Stimulated activated CD4-positive, alpha-beta T cell treated with anti-CD3 and anti-CD28 coated beads, Interleukin-4, amount 100 ng/mL, for 1 hour (primary cell): Measurements from ENCODE around the gene NFE2L2.
"Not testable (repeated sequence)": the region's sequence is repeated elsewhere in the genome, so short reads cannot be mapped to it uniquely, and the experiment has no call there.

Source experiments
- DNase-seq: peaks from one replicate; pipeline ENCODE4 v3.0.0-alpha.2; 2020

NFE2L2 gene

DNA sequence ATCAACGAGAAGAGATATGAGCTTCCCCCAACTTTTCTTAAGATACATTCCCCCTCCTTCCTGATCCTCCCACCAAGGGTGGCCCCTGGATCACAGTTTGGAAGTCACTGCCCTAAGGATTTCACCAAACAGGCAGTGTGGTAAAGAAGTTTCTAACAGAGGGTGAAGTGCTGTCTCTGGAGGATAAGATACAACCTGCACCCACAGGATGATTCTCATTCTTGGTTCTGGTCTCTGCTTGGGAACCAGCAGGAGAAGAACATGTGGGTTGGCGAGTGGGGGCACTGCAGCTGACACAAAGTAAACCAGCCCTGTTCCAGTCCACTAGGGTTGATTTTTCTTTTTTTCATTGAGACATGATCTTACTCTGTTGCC lies 9.3 kb downstream of the NFE2L2 start:
- DNase-seq, result no peak

DNA sequence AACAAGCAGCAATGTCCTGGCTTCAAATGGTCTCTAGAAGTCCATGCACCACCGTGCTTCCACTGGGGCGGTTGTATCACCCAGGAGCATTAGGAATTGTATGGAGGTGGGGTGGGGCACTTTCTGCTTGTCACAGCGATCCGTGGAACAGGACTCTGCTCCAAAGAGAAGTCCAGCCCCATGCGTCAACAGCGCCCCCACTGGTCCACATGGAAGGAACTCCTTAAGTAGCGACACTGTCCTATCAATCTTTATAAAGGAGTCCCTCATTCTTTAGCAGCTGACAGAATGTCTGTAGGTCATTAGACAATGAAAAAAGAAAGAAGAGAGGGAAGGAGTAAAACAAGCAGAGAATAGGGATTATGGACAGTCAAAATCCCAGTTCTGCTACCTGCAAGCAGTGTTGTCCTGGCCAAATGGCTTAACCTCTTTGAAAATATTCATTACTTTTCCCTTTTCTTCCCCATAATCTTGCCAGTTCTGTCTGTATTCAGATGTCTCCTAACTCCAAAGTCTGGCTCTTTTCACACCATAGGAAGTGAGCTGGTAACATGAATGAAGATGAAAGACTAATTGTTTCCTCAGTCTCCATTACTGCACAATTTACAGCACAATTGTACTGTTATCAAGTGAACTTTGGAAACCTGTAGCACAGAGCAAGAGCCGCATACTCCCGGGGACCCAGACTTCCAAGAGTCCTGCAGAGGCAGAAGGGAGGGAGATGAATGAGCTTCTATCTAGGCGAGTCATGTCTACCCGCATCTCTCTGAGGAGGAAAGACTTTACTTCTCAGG lies 9.9 kb downstream of the NFE2L2 start:
- DNase-seq, result peak; percentile 15

GRCh38 chr2:177253704-177254103 lies 10.8 kb downstream of the NFE2L2 start:
- no peak for DNase-seq

- DNase-seq, result no peak
Measured at GRCh38 chr2:177252808-177253531, 11.6 kb downstream of the NFE2L2 start.

DNA sequence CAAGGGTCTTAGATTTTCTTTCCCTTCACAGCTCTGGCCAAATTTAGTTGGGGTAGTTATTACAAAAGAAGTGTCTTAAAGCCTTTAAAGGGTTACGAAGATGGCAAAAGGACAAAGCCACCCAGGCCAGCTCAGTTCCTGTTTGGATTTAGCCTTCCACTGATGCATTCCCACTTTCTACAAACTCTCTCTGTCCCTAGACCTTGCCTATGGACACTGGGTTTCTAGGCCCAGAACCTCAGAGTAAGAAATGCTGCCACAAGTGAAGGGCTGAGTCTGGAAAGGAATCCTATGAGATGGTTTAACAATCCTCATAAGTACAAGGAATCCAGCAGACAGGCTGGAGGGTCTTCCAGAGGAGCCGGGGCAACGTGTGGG lies 13.4 kb downstream of the NFE2L2 start:
- DNase-seq, result no peak

DNA sequence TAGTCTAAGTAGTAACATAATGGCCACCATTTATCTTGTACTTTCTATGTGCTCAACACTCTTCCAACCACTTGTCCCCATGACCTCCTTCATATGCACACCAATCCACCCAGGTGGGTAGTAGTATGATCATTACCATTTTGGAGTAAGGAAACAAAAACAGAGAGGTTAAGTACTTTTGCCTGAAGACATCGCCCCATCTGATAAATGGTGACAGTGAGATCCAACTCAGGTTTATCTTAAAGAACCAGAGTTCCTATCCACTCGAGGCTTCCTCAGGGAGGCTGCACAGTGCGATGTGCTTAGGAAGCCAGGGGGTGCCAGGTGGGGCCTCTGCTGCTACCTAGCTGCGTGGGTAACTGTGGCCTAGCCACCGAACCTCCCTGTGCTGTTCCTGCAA lies 14.1 kb downstream of the NFE2L2 start:
- no peak for DNase-seq

DNA sequence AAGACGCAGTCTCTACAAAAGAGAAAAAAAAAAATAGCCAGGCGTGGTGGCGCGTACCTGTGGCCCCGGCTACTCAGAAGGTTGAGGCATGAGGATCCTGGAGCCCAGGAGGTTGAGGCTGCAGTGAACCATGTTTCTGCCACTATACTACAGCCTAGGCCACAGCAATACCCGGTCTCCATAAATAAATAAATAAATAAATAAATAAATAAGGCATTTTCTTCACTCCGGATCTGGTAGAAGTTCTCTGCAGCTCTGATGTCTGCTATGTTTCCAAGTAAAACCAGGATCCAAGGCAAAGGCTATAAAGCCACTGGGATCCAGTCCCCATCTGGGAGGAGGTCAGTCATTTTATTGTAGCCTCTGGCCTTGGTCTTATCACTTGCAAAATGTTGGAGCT lies 15.5 kb downstream of the NFE2L2 start:
- DNase-seq, result no peak

GRCh38 chr2:177247693-177248262 lies 16.7 kb downstream of the NFE2L2 start:
- no peak for DNase-seq

DNA sequence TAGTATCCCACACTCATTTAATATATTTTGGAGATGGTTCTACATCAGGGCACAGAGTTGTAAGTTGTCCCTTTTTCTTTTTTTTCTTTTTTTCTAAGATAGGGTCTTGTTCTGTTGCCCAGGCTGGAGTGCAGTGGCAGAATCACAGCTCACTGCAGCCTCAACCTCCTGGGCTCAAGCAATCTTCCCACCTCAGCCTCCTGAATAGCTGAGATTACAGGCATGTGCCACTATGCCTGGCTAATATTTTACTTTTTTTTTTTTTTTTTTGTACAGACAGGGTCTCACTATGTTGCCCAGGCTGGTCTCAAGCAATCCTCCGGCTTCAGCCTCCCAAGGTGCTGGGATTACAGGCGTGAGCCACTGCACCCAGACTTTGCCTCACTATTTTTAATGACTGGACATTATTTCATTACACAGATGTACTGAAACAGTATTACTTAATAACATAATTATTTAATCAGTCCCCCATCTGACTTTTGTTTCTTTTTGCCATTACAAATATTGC lies 17.9 kb downstream of the NFE2L2 start:
- not testable (repeated sequence) for DNase-seq

DNA sequence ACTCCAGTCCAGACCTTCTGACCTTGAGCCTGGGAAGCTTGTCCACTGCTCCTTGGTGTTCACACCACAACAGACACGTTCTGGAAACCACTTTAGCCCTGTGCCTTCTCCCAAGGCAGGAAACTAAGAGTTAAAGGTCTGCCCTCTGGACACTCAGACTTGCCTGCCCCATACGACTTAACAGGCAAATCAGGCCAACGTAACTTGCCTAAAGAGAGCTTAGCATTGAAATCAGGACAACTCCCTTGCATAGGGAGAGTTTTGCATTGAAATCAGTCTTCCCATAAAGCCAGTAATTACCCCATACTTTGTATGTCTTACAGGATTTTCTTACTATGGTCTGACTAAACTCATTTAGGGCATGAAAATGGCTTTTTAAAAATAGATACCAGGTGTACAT lies 18.5 kb downstream of the NFE2L2 start:
- DNase-seq, result no peak

DNA sequence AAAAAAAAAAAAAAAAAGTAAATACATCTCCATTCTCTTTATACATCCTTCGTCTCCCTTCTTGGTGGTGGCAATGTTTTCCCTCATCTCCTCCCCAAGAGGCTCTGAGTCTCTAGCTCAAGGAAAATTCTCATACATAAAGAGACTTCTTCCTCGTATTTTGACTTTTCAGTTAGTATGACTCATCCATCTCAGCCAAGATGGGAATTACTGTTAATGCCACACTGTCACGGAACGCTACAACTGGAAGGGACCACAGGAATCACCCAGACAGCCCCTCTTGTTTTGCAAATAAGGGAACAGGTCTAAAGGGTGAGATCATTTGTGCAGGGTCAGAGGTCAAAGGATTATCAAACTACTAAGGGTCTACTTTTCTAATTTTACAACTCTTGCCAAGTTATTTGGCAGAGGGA lies 19.5 kb downstream of the NFE2L2 start:
- DNase-seq, result no peak

DNA sequence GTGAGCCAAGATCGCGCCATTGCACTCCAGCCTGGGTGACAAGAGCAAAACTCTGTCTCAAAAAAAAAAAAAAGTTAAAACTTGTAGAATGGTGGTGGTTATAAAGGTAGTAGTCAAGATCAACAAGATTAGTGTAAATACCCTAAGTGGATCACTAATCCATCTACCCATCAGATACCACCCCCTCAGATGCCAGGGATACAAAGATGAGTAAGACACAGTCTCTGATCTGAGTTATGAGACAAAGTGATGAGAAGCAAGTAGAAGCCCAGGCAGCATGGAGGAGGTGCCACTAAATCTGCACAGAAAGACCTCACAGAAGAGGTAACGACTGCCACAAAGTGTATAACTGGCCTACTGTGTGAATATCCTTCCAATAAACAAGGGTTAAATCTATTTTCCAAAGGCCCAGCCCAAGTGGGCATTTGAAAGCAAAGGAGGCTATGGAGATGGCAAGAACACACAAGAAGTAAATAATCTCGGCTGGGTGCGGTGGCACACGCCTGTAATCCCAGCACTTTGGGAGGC lies 20.2 kb downstream of the NFE2L2 start:
- DNase-seq, result no peak

DNA sequence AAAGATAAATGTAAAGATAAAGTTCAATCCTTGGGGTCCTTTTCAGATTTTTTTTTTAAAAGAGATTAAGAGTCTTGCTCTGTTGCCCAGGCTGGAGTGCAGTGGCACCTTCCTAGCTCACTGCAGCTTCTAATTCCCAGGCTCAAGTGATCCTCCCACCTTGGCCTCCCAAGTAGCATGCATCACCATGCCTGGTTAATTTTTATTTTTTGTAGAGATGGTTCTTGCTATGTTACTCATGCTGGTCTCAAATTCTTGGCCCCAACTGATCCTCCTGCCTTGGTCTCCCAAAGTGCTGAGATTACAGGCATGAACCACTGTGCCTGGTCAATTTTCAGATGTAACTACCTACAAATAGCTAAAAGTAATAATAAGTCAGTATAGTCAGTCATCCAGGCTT lies 21.1 kb downstream of the NFE2L2 start:
- DNase-seq, result no peak

GRCh38 chr2:177243073-177243472 lies 21.5 kb downstream of the NFE2L2 start:
- no peak for DNase-seq

GRCh38 chr2:177242121-177242987 lies 22.2 kb downstream of the NFE2L2 start:
- DNase-seq, result no peak

GRCh38 chr2:177241711-177242120 lies 22.8 kb downstream of the NFE2L2 start:
- no peak for DNase-seq

GRCh38 chr2:177239932-177240630 lies 24.4 kb downstream of the NFE2L2 start:
- DNase-seq, result no peak

- DNase-seq, result no peak
Measured at GRCh38 chr2:177239053-177239452, 25.5 kb downstream of the NFE2L2 start.

DNA sequence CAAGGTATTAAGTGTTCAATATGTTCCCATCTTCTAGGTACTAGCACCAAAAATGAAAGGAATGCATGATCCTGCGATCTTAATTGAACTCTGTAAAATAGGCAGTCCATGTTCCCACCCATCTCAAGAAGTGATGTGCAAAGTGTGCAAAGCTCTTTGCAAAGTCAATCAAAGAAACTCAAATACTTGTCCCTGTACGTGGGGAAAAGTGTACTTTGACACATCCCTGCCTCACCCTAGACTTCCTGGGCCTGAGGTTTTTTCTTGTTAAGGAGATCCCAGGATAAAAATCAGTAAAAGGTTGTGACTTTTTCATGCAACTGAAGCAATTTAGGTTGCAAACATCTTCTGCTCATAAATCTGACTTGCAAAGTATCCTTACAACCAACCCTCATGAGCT lies 26.6 kb downstream of the NFE2L2 start:
- no peak for DNase-seq

DNA sequence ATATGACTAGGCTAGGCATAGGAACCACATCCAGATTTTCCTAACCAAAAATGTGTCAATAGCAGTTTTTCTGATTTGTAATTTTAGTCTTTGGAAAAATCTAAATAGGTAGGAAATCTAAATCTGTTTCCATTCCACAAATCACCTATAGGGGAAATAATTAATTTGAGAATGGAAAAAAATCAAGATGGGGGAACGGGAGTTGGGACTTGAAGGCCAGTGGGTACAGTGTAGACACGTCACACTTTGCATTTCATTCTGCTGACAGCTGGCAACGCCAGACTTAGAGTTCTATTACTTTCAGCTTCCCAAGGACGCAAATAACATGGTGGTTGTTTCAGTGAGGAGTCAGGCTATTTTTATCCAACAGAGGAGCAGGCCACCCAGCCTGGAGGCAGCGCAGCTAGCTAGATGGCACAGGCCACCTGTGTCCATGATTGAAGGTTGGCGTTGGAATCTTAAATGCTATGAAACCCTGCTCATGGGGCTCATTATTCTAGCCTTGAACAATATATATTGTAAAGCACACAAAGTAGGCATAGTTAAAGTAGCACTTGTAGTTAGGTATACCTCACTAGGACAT lies 28.6 kb downstream of the NFE2L2 start:
- no peak for DNase-seq

GRCh38 chr2:177234267-177234666 lies 30.3 kb downstream of the NFE2L2 start:
- DNase-seq, result no peak
